Fibroblast of skin of left quadriceps (primary cell): ENCODE results near the gene NUMB.

Experiments used
- DNase-seq, 2 experiments: peaks; one replicate each; pipeline ENCODE4 v3.0.0-alpha.2; 2013; ENCODE audit warnings: low read depth in 2 of 2

The NUMB gene

DNA sequence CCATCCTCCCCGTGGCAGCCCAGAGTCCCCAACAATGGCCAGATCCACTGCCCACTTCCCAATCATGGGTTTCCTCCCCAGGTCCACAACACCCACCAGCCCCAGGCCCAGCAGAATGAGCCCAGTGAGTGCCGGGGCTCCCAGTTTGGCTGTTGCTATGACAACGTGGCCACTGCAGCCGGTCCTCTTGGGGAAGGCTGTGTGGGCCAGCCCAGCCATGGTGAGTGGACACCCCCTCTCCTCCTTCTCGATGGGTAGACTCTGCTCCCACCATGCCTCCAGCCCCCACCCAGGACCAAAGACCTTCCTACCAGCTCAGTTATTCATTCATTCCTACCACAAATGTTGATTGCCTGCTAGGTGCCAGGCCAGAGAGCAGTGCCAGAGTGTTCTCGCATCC, 197.3 kb downstream of the NUMB start:
- no peak for DNase-seq

DNA sequence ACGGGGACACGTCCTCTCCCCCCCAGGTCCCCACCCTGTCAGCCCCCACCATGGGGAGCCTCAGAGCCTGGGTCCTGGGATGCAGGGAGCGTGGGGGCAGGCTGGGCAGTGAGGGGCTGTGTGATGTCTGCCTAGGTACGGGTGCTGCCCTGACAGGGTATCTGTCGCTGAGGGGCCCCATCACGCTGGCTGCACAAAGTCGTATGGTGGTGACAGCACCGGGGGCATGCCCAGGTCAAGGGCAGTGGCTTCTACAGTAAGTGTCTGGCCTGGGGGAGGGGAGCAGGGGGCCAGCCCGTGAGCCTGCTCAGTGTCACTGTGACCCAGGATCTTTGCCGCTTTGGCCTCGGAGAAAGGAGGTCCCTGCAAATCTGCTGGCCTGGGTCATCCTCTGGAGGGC, 197.8 kb downstream of the NUMB start:
- no peak for DNase-seq

DNA sequence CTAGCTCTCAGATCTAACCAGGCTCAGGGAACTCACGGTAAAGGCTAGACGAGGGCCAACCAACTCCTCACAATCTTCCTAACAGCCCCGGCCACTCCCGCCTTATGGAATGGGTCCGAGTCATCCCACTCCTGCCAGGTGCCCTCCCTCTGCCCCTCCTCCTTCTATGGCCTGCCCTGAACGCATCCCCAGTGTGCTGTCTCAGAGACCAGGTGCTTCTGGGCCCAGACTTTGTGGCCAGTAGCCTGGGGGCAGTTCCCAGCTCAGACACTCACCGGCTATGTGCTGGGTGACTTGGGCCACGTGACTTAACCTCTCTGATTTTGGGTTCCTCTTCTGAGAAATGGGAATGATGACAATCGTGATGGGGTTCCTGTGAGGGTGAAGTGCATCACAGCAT, 198.5 kb downstream of the NUMB start:
- DNase-seq: no peak

DNA sequence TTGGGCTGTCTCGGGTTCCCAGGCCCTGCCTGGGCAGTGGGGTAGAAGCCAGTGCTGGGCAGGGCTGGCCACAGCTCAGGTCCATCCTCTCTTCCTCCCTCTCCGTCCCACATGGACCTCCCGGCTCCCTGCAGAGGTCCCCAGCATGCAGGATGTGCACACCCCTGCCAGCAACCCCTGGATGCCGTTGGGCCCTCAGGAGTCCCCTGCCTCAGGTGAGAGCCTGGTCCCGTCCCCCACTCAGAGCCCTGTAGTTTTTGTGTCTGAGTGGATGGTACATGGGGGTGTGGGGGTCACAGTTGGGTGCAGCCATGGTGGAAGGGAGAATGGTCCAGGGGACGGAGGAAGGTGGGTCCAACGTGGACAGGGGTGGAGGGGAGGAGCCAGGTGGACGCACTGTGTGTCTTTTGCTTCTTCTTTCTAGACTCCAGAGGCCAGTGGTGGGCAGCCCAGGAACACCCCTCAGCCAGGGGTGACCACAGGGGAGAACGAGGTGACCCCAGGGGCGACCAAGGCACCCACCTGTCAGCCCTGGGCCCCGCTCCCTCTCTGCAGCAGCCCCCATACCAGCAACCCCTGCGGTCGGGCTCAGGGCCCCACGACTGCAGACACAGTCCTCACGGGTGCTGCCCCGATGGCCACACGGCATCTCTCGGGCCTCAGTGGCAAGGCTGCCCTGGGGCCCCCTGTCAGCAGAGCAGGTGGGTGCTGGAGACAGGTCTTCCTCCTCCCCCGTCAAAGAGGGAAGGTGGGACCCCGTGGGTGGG, 199.3 kb downstream of the NUMB start:
- no peak for DNase-seq

DNA sequence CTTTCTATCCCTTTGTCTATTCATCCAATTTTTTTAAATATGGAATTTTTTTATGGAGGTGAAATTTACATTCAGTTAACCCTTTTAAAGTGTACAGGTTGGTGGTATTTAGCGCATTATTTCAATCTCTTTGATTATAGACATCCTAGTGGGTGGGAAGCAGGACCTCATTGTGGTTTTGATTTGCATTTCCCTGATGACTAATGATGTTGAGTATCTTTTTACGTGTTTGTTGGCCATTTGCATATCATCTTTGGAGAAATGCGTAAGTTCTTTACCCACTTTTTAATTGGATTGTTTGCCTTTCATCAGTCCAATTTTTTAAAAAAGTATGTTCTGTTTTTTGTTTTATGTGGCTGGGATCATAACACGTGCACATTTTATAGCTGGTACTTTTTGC, 200.3 kb downstream of the NUMB start:
- no peak for DNase-seq

DNA sequence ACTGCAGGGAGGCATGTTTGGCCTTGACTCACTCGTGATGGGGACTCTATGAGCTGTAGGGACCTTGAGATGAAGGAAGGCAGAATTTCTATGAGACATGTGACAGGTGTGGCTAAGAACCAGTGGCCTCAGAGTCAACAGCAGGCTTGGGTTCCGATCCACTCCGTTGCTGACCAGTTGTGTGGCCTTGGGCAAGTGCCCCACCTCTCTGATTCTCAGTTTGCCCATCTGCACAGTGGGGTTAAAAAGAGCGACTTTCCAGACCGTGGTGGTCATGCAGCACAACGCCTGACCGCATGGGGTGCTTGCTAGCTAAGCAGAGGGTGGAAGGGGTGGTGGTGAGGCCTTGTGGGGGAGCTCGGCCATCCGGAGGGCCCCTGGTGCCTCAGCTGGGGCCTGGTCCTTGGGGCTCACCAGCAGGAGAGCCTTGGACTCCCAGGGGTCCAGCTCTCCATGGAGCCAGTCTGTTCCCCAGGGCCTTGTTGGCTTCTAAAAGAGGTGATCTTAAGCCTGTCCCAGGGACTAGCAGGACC, 202.6 kb downstream of the NUMB start:
- no peak for DNase-seq

DNA sequence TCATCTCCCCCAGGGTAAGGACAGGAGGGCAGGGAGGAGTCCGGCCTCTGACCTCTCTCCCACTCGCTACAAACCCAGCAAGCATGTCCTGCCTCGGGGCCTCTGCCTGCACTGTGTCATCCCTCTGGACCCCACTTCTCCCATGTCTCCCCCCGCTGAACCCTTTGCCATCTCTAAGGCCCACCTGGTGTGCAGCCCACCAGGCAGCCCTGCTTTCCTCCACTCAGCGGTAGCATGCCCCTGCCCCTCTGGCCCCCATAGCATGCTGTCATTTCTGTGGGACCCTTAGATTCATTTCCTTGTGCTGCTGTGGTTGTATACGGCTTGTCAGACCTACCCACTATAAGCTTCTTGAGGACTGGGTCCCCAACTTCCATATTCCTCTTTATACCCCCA, 203.3 kb downstream of the NUMB start:
- no peak for DNase-seq

DNA sequence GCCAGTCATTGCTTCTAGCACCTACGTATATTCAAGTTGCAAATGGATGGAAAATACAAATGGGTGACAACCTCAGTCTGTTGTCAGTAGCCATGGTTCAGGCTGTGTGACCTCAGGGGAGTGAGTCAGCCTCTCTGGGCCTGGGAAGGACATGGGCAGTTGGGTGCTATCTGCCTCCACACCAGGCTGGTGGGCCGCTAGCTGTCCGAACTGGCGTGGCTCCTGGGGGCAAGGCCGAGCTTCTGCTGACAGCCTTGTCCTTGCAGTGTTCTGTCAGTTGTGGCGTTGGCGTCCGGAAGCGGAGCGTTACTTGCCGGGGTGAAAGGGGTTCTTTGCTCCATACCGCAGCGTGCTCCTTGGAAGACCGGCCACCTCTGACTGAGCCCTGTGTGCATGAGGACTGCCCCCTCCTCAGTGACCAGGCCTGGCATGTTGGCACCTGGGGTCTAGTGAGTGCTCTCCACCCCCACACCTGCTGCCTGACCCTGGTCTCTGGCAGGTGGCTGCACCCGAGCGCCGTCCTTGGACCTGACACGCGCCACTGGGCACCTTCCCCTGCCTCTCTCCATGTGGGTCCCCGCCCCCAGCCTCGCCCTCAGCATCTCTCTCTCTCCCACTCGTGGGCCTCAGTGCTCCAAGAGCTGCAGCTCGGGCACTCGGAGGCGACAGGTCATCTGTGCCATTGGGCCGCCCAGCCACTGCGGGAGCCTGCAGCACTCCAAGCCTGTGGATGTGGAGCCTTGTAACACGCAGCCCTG, 203.9 kb downstream of the NUMB start:
- DNase-seq: no peak

DNA sequence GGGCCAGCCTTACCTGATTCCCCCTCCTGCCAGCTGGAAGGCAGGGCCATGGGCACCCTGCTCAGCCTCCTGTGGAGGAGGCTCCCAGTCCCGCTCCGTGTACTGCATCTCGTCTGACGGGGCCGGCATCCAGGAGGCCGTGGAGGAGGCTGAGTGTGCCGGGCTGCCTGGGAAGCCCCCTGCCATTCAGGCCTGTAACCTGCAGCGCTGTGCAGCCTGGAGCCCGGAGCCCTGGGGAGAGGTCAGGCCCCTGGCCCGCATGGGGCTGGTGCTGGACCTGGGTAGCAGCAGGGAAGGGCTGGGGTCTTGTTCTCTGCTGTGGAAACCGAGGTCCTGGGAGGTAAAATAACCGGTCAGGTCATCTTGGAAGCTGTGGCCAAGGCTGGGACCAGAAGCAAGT, 204.6 kb downstream of the NUMB start:
- no peak for DNase-seq

DNA sequence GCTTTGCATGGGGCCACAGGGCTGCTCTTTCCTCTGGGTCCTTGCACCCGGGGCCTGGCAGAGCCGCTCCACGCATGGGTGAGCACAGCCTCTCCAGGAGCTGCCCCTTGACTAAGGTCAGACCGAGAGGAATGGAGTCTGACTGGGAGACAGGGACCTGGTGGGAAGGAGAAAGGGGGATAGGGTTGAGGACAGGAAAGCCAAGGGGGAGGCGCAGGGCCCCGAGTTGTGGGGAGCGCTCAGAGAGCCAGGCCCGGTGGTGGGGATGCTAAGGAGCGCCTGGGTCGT, 205.1 kb downstream of the NUMB start:
- DNase-seq: no peak

DNA sequence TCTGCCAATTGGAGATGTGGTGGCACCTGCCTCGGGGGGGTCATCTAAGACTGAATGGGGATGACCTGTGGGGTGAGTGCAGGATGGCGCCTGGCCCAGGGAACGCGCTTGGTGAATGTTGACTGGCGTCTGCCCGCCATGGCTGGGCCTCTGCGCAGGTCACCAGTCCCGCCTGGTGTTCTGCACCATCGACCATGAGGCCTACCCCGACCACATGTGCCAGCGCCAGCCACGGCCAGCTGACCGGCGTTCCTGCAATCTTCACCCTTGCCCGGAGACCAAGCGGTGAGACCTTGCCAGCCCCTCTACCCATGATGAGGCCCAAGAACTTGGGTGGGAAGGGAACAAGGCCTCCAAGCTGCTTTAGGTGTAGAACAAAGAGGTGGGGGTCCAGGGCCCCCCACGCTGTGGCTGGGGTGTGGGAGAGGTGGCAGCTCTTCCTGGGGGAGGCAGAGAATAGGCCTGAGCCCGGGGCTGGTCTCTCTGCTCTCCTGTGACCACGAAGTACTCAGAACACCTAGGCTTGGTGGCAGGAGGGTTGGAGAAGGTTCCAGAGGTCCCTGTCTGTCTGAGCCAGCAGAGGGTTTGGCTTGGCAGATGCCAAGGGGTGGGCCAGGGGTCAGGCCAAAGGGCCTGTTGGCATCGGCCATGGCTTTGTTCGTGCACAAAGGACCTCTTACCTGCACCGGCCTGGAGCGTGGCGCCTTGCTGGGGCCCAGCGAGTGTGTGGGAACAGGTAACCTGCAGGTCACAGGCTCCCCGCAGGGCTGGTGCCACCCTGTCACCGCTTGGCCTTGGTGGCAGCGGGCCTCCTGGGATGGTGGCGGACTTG, 205.6 kb downstream of the NUMB start:
- DNase-seq: no peak

DNA sequence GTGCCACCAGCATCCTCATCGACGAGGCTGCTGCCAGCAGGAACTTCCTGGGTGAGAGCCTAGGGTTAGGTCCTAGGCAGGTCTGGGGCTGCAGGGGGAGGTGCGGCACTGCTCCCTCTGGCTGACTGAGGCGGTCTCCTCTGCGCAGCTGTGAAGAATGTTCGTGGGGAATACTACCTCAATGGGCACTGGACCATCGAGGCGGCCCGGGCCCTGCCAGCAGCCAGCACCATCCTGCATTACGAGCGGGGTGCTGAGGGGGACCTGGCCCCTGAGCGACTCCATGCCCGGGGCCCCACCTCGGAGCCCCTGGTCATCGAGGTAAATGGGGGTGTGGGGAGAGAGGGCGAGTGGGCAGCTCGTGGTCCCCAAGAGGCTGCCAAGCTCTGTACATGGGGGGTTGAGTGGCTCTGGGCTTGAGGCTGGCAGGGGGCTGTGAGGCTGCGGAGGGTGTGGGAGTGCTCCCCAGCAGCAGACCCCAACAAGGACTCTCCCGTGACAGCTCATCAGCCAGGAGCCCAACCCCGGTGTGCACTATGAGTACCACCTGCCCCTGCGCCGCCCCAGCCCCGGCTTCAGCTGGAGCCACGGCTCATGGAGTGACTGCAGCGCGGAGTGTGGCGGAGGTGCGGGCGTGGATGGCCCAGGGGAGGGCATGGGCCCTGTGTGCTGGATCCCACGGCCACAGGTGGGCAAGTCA, 206.7 kb downstream of the NUMB start:
- DNase-seq: no peak

DNA sequence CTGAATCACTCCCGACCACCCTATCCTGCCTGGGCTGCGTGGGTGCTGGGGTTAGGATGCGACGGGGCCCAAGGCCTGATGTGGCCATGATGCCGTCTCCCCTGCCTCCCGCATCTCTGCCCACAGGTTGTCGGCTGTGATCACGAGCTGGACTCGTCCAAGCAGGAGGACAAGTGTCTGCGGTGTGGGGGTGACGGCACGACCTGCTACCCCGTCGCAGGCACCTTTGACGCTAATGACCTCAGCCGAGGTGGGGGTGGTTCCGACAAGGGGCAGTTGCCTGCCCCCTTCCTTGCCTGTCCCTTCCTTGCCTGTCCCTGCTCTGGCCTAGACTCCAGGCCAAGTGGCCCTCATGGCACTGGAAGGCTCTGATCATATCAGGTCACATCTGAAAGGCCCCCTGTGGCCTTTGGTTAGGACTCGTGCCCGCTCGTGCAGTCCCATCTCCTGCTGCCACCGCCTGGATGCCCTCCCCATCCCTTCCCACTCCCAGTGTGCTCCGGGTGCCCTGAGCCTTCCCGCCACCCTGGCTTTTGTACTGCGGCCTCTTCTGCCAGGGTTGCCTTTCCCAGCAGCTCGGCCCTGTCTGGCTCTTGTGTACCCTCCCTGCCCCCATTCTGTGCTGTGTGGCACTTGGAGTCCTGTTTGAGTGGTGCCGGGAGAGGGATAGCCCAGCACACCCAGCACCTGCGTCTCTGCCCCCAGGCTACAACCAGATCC, 207.4 kb downstream of the NUMB start:
- DNase-seq: no peak

DNA sequence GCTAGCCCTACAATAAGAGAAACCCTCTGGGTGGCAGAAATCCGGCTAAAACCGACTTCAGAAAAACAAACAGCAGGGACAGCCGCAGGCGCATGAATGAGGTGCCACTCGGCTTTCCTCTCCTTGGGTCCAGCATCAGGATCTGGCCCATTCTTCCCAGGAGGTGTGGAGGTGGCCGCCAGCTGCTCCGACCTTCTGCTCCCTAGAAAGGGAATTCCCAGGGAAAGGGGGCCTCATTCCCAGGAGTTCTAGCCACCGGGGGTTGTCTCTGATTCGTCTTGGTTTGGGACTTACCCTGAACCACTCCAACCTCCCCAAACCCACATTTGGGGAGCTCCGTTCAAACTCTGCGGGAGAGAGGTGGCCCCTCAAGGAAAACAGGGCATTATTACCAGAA, 208.0 kb downstream of the NUMB start:
- DNase-seq: no peak

DNA sequence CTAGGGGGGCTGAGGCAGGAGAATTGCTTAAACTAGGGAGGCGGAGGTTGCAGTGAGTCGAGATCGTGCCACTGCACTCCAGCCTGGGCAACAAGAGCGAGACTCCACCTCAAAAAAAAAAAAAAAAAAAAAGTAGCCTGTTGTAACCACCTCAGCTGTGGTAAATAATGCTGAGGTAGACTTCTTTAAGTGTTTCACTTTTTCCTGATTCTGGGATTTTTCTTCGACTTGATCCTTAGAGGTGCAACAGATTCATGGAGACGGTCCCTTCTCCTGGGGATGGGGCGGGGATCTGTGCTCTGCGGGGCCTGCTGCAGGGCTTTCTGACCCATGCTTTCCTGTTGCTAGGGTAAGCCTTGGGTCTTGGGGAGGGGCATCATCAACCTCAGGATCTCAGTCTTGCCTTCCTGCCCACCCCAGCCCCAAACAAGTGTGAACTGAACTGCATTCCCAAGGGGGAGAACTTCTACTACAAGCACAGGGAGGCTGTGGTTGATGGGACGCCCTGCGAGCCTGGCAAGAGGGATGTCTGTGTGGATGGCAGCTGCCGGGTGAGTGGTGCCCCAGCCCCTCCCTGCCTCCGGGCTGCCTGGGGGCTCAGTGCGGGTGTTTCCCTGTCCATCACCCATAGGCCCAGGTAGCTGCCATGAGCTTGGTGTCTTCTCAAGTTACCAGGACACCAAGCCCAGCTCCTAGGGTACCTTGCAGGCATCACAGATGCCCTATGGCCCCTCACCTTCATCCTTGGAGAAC, 208.6 kb downstream of the NUMB start:
- no peak for DNase-seq

DNA sequence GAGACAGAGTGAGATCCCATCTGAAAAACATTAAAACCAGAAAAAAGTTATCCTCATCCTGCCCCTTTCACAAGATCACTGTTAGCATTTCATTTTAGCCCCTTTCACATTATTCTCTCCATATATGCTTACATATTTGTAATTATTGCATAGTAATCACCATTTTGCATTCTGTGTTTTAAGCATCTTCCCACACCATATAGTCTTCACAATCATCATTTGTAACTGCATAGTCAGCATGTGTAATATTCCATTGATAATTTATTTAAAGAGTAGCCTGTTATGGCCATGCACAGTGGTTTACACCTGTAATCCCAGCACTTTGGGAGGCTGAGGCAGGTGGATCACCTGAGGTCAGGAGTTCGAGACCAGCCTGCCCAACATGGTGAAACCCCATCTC, 209.2 kb downstream of the NUMB start:
- DNase-seq: no peak

DNA sequence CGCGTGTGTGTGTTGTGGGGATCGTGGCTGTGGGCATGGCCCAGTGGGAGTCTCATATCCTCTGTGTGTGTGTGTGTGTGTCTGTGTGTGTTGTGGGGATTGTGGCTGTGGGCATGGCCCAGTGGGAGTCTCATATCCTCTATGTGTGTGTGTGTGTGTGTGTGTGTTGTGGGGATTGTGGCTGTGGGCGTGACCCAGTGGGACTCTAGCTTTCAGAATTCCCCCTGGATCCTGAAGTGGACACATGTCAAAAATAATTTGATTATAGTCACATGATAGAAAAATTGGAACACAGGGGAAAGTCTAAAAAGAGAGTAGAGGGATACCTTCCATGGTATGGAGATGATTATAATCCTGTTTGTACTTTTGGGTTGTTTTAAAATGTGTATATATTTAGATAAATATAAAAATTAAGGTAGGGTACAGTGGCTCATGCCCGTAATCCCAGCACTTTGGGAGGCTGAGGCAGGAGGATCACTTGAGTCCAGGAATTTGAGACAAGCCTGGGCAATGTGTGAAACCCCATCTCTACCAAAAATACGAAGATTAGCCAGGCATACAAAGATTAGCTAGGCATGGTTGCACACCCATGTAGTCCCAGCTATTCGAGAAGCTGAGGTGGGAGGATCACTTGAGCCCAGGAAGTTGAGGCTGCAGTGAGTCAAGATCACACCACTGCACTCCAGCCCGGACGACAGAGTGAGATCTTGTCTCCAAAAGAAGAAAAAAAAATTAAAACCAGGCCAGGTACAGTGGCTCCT, 210.1 kb downstream of the NUMB start:
- DNase-seq: no peak

DNA sequence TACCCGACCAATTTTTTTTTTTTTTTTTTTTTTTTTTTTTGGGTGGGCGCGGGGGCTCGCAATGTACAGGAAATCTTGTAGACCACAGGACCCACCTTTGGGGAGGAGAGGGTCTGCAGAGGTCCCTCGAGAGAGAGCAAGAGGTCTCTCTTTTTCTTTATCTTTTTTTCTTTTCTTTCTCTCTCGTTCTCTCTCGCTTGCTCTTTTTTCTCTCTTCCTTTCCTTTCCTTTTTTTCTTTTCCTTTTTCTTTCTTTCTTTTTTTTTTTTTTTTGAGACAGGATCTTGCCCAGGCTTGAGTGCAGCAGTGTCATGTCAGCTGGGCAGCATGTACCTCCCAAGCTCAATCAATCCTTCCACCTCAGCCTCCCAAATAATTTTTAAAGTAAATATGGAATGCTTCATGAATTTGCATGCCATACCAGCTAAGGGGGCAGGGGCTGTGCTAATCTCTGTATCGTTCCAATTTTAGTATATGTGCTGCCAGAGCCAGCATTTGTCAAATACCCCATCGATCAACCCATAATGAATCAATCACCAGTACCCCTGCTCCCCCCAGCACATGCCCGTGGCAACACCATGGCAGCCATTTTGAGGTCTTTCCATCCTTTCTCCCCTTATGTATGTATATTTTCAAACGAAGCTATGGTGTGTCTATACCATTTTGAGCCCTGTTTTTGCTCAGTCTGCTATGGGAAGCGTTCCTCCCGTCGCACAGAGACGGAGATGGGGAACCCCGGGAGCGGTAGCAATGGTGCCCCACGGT, 211.8 kb downstream of the NUMB start:
- no peak for DNase-seq
